Glomerular endothelial cell (primary cell): ENCODE data around the gene BICRA. TPM values are rescaled to one million over a fixed set of nuclear protein-coding genes. Genes with fewer than 3 reads are reported as not detected.

Experiments used
- DNase-seq: peaks from one replicate; pipeline ENCODE4 v3.0.0-alpha.2; 2011; ENCODE audit warnings: low read depth, low spot score; ENCODE audit errors: extremely low read depth
- total RNA-seq: library from RNA; depleted of rRNA; stranded (reverse); fragments of >200 nt; gene quantifications from 2 replicates; pipeline ENCODE4 v1.2.3, GENCODE V29; 2015

Gene BICRA
- total RNA-seq, 1 donor from 2014 or later = 25.4 TPM

DNA sequence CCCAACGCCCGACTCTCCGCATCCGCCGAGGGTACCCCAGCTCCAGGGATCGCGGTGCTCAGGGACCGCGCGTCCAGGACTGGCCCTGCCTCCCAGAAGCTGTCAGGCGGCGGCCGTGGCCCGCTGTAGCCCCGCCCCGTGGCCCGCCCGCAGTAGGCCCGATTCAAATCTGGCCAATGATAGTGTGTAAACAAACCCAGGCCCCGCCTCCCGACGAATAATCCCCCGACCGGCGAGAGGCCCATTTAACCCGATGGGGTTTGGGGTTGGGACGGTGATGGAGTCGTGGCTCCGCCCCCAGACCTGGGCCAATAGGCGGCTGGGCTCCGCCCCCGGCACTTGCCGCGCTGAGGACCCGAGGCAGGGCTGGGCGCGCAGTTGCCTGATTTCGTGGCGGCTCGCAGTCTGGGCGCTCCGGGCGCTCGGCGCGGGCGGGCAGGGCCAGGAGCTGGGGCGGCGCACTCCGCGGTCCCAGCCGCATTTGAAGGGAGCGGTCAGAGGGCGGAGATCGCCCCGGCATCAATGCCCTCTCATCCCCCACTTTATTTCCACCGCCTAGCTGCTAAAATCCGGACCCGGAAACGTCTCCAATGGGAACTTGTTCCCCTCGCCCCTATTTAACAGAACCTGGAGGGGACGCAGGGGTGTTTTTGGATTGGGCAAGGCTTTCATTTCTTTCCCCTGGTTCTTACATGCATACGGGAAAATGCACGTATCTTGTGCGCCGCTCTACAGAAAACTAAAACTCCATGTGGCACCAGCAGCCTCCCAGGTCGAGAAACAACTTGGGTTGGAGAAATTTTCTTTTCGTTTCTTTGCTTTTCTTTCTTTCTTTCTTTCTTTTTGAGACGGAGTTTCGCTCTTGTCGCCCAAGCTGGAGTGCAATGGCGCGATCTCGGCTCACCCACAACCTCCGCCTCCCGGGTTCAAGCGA is 8.4 kb upstream of the BICRA start:
- DNase-seq = peak; percentile 79

DNA sequence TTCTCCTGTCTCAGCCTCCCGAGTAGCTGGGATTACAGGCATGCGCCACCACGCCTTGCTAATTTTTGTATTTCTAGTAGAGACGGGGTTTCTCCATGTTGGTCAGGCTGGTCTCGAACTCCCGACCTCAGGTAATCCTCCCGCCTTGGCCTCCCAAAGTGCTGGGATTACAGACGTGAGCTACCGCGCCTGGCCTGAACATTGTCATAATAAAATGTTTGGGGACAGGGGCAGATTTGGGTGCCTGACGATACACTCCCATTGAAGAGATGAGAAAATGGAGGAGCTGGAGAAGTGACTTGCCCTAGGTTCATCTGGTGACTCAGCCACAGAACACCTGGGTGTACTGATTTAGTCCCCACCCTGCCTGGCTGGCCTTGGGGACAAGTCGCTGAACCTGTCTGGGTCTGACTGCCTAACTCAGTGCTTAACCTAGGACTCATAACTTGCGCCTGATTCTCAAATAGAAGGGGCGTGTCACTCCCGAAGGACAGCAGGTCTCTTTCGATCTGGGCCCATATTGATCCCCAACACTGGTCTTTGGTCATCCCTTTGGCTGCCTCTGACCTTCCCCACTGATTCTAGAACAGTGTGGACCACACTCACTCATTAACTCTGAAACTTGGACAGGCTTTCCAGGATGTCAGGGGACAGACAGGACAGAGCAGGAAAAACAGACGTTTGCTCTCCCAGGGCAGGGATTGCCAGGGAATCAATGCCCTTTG is 7.6 kb upstream of the BICRA start:
- no peak for DNase-seq

DNA sequence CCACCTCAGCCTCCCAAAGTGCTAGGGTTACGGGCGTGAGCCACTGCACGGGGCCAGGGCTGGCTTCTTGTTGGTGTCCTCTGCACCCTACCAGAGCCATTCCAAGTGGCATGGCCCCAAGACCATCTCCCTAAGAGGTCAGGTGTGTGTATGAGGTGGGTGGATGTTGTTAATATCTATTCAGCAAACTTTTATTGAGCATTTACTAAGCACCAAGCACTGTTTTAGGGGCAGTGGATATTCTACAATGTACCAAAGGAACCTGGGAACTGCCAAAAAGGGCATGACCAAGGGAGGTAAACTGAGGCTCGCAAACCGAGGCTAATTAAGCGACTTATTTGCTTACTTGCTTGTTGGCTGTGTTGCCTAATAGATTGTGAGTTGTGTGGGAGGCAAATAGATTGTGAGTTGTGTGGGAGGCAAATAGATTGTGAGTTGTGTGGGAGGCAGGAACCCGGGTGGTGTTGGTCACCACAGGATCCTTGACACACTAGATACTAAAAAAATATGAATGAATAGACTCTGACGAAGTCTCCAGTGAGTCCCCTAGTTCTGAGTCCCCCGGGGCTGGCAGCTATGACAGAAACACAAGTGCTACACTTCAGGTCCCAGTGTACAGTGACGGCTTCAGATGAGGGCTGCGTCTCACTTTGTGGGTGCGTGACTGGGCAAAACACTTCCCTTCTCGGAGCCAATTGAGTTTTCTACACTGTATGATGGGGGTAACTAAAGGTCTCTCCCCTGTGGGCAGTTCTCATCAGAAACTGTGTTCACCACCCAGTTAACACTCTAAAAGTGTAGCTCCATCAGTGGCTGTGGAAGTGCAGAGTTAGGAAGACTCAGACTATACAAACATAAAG is 5.0 kb upstream of the BICRA start:
- no peak for DNase-seq

DNA sequence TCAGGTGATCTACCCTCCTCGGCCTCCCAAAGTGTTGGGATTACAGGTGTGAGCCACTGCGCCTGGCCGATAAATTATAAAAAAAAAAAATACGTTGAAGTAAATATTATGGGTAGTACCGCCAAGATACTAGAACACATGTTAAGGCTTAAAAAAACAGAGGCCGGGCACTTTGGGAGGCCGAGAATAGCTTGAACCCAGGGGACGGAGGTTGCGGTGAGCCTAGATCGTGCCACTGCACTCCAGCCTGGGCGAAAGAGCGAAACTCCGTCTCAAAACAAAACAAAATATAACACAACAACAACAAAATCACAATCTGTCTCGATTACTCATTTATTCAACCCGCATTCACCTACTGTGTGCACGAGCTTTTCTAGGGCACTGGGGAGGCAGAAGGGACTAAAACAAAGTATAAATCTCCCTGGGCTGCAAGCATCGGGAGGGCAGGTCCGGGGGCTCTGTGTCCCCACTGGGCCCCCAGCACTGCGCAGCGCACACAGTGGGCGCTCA is 1.3 kb upstream of the BICRA start:
- DNase-seq = no peak

DNA sequence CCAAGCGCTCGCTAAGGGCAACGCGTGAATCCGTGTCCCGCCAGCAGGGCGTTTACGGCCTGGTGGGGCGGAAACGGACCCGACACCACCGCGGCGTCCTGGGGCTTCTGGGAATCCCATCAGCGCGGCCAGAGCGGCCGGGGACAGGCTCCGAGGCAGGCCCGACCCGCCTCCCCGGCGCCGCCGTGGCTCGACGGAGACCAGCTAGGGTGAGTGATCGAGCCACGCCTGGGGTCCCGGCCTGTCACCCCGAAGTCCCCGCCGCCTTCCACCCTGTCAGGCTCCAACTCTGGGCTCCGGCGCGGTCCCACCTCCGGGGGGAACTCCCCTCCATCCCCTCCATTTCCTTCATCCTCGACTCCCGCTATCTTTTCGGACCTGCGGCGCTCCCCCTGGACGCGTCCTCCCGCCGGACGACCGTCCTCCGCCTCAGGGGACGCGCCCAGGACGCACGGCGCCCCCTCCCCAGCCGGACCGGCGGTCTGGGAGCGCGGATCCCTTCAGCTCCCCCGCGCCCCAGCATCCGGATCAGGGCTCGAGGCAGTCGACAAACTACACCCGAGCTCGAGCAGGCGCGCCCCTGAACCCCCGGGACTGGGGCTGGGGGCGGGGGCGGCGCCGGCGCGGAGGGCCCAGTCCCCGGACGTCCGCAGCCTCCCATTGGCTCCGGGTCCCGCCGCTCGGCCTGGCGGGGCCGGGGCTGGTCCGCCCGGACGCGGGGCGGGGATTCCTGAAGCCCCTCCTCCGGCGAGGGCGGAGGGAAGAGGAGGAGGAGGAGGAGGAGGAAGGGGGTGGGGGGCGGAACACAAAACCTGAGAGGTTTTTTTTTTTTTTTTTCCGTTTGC is 638 bp upstream of the BICRA start:
- no peak for DNase-seq

DNA sequence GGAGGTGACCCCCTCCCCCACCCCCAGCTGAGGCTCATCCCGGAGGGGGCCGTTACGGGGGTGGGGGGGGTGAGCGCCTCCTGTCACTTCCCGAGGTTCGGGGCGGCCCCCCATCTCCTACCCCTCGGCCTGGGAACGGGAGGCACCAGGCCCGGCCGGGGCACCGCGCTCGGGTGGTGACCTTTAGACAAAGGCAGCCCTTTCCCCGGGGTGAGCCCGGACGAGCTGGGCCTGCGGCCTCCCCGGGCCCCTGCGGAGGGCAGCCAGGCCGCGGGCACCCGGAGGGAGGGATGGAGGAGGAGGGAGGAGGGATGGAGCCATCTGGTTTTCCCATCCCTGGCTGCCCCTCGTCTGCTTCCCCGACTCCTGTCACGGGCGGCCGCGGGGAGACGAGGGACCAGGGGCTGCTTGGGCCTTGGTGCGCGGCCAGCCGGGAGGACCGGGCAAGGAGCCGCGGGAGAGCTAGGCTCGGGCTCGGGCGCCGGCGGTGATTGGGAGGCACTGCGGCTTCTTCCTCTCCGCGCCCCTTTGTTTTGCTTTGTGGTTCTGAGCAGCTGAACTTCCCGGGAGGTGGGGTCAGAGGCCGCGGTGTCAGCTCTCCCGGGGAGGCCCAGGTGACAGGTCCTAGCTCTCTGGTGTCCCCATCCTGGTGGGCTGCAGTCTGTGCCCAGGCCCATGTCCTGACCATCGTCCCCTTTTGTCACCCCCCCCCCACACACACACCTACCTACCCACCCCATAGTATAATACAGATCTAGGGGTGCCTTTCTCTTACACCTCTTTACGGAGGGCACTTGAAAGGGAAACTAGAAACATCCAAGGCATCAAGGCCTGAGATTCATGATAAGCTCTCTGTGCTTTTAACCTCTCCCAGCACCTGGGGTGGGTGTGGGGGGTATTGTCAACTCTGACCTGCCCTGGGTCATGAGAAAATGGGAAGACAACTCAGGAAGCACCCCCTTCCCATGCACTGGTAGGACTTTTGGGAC is 1.3 kb downstream of the BICRA start:
- DNase-seq = no peak

DNA sequence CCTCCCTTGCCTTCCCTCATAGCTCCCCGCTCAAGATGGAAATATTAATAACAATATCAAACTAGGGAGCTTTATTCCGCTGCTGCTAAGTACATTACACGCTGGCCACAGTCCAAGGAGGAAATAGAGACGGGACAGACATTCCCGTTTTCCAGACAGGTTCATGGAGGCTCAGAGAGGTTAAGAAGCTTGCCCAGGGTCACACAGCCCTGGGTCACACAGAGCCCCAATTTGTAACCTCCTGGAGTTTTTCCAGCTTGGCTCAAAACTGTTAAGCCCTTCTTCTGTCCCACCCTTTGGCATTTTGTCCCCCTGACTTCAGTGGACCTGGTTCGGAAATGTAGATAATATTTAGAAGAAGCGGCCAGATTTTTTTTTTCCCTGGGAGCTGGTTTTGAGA is 2.0 kb downstream of the BICRA start:
- DNase-seq = no peak

DNA sequence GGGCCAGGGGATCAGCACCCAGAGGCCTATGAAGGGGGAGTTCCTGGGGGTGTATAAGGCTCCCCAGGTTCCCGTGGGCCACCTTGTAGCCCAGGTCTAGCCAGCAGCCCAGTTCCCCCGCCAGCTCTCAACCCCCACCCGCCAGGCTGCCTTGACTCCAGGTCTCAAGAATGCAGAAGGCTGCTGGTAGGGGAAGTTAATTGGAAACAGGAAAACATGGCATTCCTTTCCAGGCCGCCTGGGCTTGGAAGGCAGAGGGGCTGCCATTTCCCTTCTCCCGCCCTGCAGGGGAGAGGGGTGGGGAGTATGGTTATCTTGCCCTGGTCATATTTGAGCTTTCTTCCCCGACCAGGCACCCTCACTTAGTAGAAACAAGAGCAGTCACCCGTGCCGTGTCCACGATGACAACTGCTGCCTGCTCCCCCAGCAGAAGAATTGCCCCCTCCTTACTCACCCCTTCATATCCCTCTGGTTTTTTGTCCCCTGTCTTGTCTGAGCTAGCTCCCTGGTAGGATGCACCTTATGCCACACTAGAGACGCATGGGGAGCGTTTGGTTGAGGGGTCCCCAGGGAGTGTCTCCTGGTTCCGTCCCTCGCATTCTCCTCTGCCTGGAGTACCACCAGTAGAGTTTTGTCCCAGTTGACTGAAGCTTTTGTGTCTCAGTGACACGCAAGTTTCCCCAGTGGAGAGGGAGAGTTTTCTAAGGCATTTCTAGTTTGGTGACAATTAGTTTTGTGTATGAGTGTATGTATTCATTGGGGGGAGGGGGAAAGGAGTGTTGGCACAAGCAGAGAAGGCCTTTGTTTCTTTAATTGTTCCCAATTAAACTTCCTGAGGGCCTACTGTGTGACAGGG is 4.5 kb downstream of the BICRA start:
- no peak for DNase-seq

DNA sequence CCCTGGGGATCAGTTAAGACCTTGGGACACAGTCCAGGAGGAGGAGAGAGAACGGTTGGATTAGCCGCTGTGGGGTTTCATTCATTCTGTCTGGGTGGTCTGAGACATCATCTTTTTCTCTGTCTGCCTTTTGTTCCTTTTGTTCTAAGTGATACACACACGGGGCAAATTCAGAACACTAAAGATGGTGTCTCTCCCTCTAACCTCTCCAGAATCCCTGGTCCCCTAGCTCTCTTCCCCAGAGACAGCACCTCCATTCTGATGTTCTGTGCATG is 5.0 kb downstream of the BICRA start:
- DNase-seq = no peak

DNA sequence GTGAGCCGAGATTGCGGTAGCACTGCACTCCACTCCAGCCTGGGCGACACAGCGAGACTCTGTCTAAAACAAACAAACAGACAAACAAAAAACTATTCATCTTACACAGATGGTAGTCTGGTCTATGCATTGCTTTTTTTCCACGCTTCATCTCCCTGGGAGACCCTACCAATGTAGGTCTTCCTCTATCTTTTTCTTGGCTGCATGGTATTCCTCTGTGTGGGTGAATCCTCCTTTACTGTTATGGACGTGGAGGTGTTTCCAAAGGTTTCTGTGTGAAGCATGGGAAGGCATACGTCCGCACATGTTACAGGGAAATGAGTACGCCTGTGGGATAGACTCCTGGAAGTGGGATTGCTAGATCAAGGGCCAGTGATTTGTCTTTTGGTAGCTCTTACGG is 5.6 kb downstream of the BICRA start:
- DNase-seq = no peak

DNA sequence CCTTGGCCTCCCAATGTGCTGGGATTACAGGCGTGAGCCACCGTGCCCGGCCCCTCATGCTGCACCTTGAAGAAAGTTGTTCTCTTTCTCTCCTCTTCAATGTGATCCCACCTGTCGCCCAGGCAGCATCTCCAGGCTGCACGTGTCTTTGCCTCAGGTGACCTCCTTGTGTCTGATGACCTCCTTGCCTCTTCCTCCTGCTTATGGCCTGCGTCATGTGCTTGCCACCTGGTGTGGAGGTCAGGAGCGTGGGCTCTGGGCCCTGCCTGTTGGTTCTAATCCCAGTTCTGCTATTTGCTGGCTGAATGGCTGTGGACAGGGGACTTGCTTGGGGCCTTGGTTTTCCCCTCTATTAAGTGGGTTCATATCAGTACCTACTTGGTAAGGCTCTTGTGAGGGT is 6.3 kb downstream of the BICRA start:
- DNase-seq = no peak

DNA sequence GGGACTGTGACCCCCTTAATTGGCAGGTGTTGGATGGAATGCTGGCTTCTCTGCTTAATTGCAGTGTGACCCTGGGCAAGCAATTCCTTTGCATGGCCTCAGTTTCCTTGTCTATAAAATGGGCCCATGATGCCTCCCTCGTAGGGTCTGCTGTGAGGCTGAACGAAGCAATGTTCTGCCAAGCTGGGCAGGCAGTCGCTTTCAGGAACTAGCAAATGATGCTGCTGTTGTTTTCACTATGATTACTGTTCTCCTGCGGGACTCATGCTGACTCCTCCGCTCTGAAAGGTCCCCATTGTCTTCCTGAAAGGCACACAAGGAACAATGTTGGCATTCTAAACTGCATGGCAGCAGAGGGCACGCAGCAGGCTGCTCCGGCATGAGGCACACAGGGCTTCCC is 6.8 kb downstream of the BICRA start:
- DNase-seq = no peak

DNA sequence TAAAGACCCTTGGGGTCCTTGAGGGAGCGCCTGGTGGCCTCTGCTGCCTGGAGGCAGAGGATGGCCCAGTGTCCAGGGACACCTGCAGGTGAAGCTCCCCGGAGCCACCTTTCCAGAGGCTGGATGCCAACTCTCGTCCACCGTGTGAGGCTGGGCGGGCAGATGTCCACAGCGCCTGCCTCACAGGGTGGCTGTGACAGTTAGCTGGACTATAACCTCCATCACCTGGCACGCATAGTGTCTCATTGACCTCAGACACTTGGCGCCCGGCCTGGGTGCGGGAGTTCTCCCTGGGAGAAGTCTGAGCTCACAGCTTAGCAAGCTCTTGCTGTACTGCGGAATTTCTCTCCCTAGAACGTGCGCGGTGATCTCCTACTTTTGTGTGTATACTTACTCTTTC is 9.8 kb downstream of the BICRA start:
- DNase-seq = no peak

DNA sequence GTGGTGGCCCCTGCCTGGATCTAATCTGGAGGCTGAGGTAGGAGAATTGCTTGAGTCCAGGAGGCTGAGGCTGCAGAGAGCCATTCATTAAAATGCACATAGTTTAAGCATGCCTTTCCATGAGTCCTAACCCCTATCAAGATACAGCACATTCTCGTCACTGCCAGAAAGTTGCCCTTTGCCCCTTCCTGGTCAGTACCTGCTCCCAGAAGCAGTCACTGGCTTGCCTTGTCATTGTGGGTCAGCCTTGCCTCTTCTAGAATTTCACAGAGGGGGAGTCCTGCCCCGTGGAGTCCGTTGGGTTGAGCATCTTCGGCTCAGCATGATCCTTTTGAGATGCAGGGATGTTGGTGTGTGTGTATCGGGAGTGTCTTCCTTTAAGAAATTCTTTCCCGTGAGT is 10.8 kb downstream of the BICRA start:
- DNase-seq = no peak

DNA sequence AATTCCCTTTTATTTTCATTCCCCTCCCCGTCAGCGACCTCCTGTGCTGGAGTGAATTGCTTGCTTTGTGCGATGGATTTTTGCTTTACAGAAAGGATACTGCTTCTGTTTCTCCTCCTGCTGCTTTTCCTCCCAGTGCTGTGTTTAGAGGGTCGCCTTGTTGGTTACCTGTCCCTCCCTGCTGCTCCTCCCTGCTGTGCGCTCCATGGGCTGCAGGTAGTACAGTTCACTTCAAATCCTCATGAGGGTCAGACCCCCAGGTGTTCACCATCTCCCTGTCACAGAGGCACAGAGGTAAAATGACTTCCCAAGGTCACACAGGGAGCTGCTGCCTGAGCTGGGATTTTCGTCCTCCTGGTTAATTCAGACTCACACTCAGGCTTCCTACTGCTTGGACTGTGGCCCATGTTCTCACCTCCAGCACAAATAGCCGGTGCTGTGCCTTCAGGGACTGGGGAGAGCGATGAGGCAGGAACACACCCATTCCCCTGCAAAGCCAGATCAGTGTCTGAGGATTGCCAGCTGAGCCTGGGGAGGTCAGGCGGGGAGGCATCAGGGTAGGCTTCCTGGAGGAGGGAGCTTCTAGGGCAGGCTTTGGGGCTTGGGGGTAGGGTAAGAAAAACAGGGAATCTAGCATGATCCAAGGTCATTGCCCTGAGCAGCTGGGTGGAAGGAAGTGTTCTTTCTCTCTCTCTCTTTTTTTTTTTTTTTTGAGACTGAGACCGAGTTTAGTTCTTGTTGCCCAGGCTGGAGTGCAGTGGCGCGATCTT is 14.4 kb downstream of the BICRA start:
- no peak for DNase-seq

DNA sequence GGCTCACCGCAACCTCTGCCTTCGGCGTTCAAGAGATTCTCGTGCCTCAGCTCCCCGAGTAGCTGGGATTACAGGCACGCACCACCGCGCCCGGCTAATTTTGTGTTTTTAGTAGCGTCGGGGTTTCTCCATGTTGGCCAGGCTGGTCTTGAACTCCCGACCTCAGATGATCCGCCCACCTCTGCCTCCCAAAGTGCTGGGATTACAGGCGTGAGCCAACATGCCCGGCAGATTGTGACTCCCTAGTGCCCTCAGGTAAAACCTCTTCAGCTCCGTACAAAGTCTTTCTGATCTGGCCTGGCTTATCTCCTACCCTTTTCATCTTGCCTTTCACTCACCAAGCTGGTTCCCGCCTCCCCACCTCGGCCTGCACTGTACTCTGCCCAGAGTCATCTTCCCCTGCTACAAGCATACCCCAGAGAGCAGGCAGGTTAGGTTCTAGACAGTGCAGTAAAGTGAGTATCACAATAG is 15.0 kb downstream of the BICRA start:
- DNase-seq = no peak

DNA sequence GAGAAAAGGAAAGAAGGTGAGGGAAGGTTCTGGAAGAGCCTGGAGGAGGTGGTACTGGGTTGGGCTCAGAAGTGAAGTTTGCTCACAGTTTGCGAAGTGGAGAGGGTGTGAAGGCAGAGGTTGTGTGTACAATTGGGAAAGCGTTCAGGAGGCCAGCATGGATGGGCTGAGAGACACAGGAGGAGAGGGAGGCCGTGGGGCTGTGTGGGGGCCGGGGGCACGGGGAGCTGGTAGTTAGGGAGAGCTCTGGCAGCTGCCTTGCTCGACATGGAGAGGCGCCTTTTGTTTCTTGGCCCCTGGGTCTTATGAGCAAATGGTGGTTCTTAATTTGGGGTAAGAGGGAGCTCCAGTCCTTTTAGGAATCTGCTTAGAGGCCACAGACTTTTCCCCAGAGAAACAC is 16.7 kb downstream of the BICRA start:
- no peak for DNase-seq
